GM23248 (cell line): Measurements from ENCODE around the gene CASKIN1.

Experiments
- EZH2 ChIP-seq: fragments of 200-600 bp; sonication (generic); IDR thresholded peaks from 2 replicates; pipeline ENCODE4 v1.6.1; 2018; ENCODE audit warnings: antibody characterized with exemption, mild to moderate bottlenecking; ENCODE audit not compliant: insufficient read depth, poor library complexity, severe bottlenecking
- EZH2phosphoT487 ChIP-seq: fragments of 200-600 bp; sonication (generic); IDR thresholded peaks from 2 replicates; pipeline ENCODE4 v1.6.1; 2018; ENCODE audit warnings: antibody characterized with exemption, moderate library complexity, mild to moderate bottlenecking, low read depth; ENCODE audit not compliant: insufficient read depth

DNA sequence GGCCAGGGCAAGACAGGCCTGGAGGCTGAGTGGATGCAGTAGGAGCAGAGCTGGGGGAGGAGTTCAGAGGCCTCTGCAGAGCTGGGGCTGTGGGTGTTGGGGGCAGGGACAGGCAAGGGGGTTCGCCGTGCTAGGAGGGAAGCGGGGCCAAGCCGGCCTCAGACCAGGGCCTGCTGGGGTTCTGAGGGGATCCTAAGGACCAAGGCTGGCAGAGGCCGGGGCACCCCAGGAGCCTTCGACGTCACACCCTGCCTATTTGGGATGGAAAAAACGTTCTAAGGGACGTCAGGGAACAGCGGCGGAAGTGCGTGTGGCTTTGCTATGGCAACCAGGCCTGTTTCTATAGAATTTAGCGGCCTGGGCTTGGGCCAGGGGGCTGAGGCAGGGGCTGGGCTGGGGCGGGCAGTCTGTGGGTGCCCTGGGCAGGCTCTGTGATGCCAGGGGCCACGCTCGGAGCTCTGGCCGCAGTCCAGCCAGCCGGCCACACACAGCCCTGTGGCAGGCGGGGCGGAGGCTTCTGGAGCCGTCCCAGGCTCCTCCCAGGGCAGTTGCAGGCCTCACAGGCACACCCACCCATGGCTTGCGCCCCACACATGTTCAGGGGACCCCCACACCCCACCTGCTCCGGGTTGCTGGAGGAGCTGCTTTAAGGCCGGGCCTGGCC, 37.1 kb downstream of the CASKIN1 start:
- TF ChIP-seq EZH2 (no peak), EZH2phosphoT487 (no peak)
